ENCODE results near the gene CYBA.

The CYBA gene

DNA sequence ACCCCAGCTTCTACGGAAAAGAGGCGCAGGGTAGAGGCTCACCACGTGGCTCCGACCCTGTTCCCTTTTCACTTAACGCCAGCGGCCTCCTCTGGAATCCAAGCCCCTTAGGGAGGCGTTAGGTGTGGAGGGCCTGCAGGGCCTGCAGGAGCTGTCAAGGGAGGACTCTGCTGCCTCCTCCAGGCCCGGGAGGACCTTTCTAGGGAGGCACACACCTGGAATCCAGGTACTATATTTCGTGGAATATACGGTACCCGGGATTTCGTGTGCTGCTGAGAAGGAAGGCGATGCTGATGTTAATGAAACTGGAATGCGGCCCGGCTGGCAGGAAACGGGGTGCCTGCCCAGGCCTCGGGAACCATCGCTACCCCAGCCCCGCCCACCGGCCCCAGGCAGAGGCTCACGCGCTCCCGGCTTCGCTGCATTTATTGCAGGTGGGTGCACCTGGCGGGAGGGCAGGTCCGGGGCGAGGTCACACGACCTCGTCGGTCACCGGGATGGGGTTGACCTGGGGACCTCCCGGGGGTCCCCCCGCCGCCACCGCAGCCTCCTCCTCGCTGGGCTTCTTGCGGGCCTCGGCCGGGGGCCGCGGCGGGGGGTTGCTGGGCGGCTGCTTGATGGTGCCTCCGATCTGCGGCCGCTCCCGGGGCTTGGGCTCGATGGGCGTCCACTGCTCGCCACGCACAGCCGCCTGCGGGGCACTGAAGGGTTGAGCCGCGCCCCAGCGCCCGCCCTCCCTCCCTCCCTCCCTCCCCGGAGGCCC is 7.8 kb downstream of the CYBA start:
- no peak for FAIRE-seq

GRCh38 chr16:88640498-88641247 is 10.2 kb downstream of the CYBA start:
- FAIRE-seq = no peak

DNA sequence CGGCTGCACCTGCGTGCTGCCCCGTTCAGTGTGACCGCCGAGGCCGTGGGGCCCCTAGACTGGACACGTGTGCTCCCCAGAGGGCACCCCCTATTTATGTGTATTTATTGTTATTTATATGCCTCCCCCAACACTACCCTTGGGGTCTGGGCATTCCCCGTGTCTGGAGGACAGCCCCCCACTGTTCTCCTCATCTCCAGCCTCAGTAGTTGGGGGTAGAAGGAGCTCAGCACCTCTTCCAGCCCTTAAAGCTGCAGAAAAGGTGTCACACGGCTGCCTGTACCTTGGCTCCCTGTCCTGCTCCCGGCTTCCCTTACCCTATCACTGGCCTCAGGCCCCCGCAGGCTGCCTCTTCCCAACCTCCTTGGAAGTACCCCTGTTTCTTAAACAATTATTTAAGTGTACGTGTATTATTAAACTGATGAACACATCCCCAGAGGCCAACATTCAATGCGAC is 10.8 kb downstream of the CYBA start:
- FAIRE-seq = no peak

- no peak for FAIRE-seq
Observed at GRCh38 chr16:88639231-88640038, 11.4 kb downstream of the CYBA start.

- no peak for FAIRE-seq
Observed at GRCh38 chr16:88638323-88639230, 12.3 kb downstream of the CYBA start, which contains the start of gene IL17C. Gene IL17C (plus strand): TSS chr16:88638572. CDS start chr16:88638642, 70 bp downstream.

DNA sequence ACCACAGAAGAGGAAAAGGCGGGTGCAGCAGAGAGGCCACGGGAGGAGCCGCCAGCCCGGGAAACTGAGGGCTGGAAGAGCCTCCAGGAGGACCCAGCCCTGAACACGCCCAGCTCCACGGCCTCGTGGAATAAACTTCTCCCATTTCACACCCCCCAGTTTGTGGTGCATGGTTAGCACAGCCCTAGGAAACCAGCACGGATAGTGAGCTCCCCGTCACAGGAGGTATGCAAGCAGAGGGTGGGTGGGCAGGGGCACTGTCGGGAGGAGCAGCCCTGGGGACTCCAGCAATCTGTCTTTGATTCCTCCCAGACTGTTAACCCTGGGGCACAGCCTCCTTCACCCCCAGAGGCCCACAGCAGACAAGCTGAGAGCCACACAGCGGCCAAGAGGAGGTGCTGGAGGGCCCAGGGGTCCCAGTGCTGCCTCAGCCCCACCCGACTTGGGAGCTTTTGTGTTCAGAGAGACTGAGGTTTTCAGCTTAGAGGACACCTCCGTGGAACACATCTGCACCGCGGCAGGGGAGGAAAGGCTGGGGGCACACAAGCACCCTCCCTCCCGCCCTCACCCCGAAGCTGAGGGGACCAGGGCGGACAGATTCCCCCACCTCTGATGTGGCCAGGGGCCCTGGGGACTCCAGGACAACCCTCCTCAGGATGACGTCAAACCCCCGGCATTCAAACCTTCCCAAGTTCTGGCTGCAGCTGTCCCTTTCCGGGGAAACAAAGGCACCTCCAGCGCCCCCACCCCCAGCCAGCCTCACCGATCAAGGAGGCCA is 14.2 kb downstream of the CYBA start:
- FAIRE-seq = no peak

- no peak for FAIRE-seq
Observed at GRCh38 chr16:88635671-88636319, 15.1 kb downstream of the CYBA start.

DNA sequence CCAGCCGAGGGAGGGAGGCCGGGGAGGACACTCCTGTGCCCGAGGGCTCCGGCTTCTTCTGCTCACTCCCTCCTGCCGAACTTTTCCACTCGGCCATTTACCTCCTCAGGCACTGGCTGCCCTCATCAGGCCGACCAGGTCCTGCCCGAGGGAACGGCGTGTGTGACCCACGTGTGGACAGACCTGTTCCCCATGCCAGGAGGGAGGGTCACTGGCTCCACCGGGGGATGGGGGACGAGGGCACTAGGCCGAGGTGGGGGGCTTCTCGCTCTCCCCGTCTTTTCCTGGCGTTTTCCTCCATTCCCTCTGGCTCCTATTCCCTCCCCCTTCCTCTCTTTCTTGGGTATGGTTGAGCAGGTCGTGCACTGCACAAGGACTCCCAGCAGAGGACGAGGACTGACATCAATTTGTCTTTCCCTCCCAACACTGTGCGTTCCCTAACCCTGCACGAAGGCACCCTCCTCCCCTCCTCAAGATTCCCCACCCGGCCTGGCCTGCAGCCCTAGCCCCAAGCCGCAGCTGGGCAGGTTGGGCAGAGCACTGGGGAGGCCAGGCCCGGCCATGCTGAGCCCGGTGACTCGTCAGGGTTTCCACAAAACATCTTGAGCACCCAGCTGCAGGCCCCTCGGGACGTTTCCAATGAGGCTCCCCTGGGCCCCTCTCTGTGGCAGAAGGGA is 15.7 kb downstream of the CYBA start:
- no peak for FAIRE-seq

- FAIRE-seq = no peak
Observed at GRCh38 chr16:88634141-88634993, 16.5 kb downstream of the CYBA start.

GRCh38 chr16:88633684-88634140 is 17.1 kb downstream of the CYBA start:
- no peak for FAIRE-seq

GRCh38 chr16:88632587-88632930 is 18.3 kb downstream of the CYBA start:
- FAIRE-seq = no peak

- no peak for FAIRE-seq
Observed at GRCh38 chr16:88631920-88632586, 18.8 kb downstream of the CYBA start.

DNA sequence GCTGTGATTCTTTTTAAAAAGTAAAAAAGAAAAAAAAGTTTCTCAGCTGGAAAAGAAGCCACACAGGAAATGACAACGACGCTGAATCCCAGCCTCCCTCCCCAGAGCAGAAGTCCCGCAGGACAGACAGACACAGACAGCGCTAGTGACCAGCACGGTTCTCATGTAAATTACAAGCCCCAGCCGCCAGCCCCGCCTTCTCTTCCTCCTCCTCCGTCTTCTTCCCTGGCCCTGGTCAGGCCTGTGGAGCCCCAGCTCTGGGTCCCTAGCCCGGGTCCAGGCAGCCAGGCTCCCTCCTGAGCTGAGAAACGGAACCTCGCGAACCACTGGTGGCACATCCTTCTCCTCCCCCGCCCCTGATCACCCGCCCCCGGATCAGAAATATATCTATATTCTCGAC is 19.5 kb downstream of the CYBA start:
- no peak for FAIRE-seq

DNA sequence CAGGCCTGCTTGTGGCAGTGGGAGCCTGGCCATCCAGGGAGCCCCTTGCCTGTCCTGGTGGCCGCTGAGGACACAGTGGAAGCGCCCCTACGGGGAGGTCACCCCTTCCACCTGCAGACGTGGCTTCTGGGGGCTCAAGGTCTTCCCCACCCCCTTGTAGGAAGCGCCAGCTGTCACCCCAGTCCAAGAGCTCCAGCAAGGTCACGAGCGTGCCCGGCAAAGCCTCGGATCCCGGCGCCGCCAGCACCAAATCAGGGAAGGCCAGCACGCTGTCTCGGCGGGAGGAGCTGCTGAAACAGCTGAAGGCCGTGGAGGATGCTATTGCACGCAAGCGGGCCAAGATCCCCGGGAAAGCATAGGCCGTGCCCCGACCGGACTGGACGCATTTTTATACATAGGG is 19.9 kb downstream of the CYBA start:
- FAIRE-seq = no peak

DNA sequence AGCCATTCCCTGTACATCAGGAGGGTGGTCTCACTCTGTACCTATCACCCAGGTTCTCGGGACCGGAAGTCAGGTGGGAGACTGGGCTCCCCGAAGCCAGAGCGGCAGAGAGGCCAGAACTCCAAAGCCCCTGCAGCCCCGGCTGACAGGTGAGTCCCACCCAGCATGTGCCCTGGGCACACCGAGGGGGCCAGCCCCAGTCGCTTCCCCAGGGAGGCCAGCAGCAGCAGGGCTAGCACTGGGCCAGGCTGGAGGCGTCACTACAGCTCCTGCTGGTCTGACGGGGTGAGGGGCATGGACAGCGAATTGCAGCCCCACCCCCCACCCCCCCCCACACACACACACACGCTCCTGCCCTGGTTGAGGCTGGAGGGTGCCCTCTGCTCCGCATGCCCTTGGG is 20.4 kb downstream of the CYBA start:
- no peak for FAIRE-seq

DNA sequence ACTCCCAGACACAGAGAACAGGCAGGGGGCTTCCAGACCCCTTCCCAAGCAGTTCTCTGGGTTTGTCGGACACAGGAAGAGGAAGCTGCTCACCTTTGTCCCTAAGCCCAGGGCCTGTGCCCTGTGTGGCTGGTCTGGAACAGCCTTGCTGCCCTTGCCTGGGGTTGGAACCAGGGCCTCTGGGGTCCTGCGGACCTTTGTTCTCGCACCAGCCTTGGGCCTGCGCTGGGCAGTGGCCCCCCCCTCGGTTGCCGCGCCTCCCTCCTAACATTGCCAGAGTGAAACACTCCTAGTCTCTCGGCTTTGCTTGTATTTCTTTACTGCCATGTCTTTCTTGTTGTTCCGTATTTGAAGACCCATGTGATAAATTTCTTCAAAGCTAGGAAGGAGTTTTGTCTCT is 21.0 kb downstream of the CYBA start:
- no peak for FAIRE-seq

- no peak for FAIRE-seq
Observed at GRCh38 chr16:88628512-88628974, 22.3 kb downstream of the CYBA start.

All from TTC549 (cell line).